Measurements from ENCODE around the gene SVOP.
"Not testable (repeated sequence)": the region's sequence is repeated elsewhere in the genome, so short reads cannot be mapped to it uniquely, and the experiment has no call there.

The SVOP gene

GRCh38 chr12:108886873-108887629 is 133.8 kb downstream of the SVOP start:
- no peak for DNase-seq (ENCODE audit: low read depth)

GRCh38 chr12:108884116-108885012 is 136.5 kb downstream of the SVOP start:
- peak; percentile 46 for DNase-seq (ENCODE audit: low read depth)

- no peak for DNase-seq (ENCODE audit: low read depth)
These were observed 138.9 kb downstream of the SVOP start for GRCh38 chr12:108881953-108882352.

- no peak for DNase-seq (ENCODE audit: low read depth)
These were observed 141.1 kb downstream of the SVOP start, which contains the start of gene DAO for GRCh38 chr12:108879615-108880254. TSS of gene DAO (plus strand) at chr12:108880092. CDS start at chr12:108885007, 4,915 bp downstream.

GRCh38 chr12:108876550-108876949 is 144.3 kb downstream of the SVOP start:
- DNase-seq (ENCODE audit: low read depth): no peak

GRCh38 chr12:108875682-108876361 is 145.0 kb downstream of the SVOP start:
- no peak for DNase-seq (ENCODE audit: low read depth)

- DNase-seq (ENCODE audit: low read depth): no peak
These were observed 145.6 kb downstream of the SVOP start for GRCh38 chr12:108875280-108875679.

- no peak for DNase-seq (ENCODE audit: low read depth)
These were observed 152.1 kb downstream of the SVOP start for GRCh38 chr12:108868781-108869180.

GRCh38 chr12:108866083-108866482 is 154.8 kb downstream of the SVOP start:
- not testable (repeated sequence) for DNase-seq (ENCODE audit: low read depth)

- DNase-seq (ENCODE audit: low read depth): no peak
These were observed 155.7 kb downstream of the SVOP start for GRCh38 chr12:108865169-108865568.

- DNase-seq (ENCODE audit: low read depth): no peak
These were observed 158.3 kb downstream of the SVOP start for GRCh38 chr12:108862588-108862959.

- DNase-seq (ENCODE audit: low read depth): no peak
These were observed 158.8 kb downstream of the SVOP start for GRCh38 chr12:108861878-108862587.

GRCh38 chr12:108860443-108860842 is 160.4 kb downstream of the SVOP start:
- no peak for DNase-seq (ENCODE audit: low read depth)

- no peak for DNase-seq (ENCODE audit: low read depth)
These were observed 161.0 kb downstream of the SVOP start for GRCh38 chr12:108859923-108860291.

- not testable (repeated sequence) for DNase-seq (ENCODE audit: low read depth)
These were observed 161.5 kb downstream of the SVOP start for GRCh38 chr12:108859141-108859922.

GRCh38 chr12:108858311-108859074 is 162.4 kb downstream of the SVOP start:
- DNase-seq (ENCODE audit: low read depth): no peak

All from T follicular helper cell (primary cell).